Neuron (in vitro differentiated cells): ENCODE data around the gene FOLR2.

Source experiments
- H2AFZ ChIP-seq: one replicate; pipeline ENCODE4 v1.6.1; 2013; ENCODE audit warnings: low read depth, mild to moderate bottlenecking, inconsistent platforms, low read length, moderate library complexity
- H3K27me3 ChIP-seq: one replicate; pipeline ENCODE4 v1.6.1; 2013; ENCODE audit warnings: low read length; ENCODE audit not compliant: insufficient read depth
- H3K36me3 ChIP-seq: one replicate; pipeline ENCODE4 v1.6.1; 2013; ENCODE audit warnings: low read length; ENCODE audit not compliant: insufficient read depth
- H3K4me1 ChIP-seq: one replicate; pipeline ENCODE4 v1.6.1; 2013; ENCODE audit warnings: low read length; ENCODE audit not compliant: insufficient read depth
- H3K4me3 ChIP-seq: 2 replicates; pipeline ENCODE4 v1.5.1; 2013; ENCODE audit warnings: mild to moderate bottlenecking, low read length, moderate library complexity
- H3K9me3 ChIP-seq: one replicate; pipeline ENCODE4 v1.6.1; 2013; ENCODE audit warnings: low read length

Gene FOLR2

GRCh38 chr11:72244060-72244360, 27.4 kb downstream of the FOLR2 start, which contains the start of gene PHOX2A:
Gene PHOX2A (minus strand): TSS chr11:72244176. CDS start chr11:72244004, 172 bp downstream.
- peaks cover 12% of the 10 kb centered on the region for H3K4me1 ChIP-seq
- peaks cover 15% of the 10 kb centered on the region for H3K9me3 ChIP-seq
- H3K27me3 ChIP-seq = peaks cover 88% of the 10 kb centered on the region
- peak within 1 kb of the TSS; percentile 16 for H3K4me3 ChIP-seq
- H2AFZ ChIP-seq = no peak within 1 kb of the TSS
- H3K36me3 ChIP-seq = no peaks in the 10 kb centered on the region

- Histone ChIP-seq H3K27me3 (peaks cover 85% of the 10 kb centered on the region), H3K9me3 (peaks cover 14% of the 10 kb centered on the region), H3K36me3 (no peaks in the 10 kb centered on the region), H3K4me1 (peaks cover 12% of the 10 kb centered on the region), H2AFZ (no peak overlapping the region), H3K4me3 (peak overlapping the region; percentile 16)
Measured at GRCh38 chr11:72244361-72245262, 28.0 kb downstream of the FOLR2 start.

- H2AFZ ChIP-seq = no peak overlapping the region
- no peak overlapping the region for H3K4me3 ChIP-seq
Measured at GRCh38 chr11:72245263-72245816, 28.7 kb downstream of the FOLR2 start.

GRCh38 chr11:72247584-72247983, 31.0 kb downstream of the FOLR2 start:
- Histone ChIP-seq H3K9me3 (peaks cover 3% of the 10 kb centered on the region), H2AFZ (no peak overlapping the region), H3K4me1 (peaks cover 12% of the 10 kb centered on the region), H3K27me3 (peaks cover 75% of the 10 kb centered on the region), H3K36me3 (no peaks in the 10 kb centered on the region), H3K4me3 (no peak overlapping the region)

More at GRCh38 chr11:72245263-72245816, 28.7 kb downstream of the FOLR2 start:
- H3K36me3 ChIP-seq = no peaks in the 10 kb centered on the region
- peaks cover 83% of the 10 kb centered on the region for H3K27me3 ChIP-seq
- H3K4me1 ChIP-seq = peaks cover 12% of the 10 kb centered on the region
- peaks cover 12% of the 10 kb centered on the region for H3K9me3 ChIP-seq

GRCh38 chr11:72249961-72250360, 33.4 kb downstream of the FOLR2 start:
- no peaks in the 10 kb centered on the region for H3K36me3 ChIP-seq
- H3K27me3 ChIP-seq = peaks cover 58% of the 10 kb centered on the region
- no peak overlapping the region for H2AFZ ChIP-seq
- H3K9me3 ChIP-seq = no peaks in the 10 kb centered on the region
- no peak overlapping the region for H3K4me3 ChIP-seq
- H3K4me1 ChIP-seq = peaks cover 4% of the 10 kb centered on the region

- Histone ChIP-seq H3K9me3 (no peaks in the 10 kb centered on the region), H3K4me1 (no peaks in the 10 kb centered on the region), H3K27me3 (peaks cover 49% of the 10 kb centered on the region), H3K4me3 (no peak overlapping the region), H2AFZ (no peak overlapping the region), H3K36me3 (no peaks in the 10 kb centered on the region)
Measured at GRCh38 chr11:72250661-72251464, 34.3 kb downstream of the FOLR2 start.

GRCh38 chr11:72251614-72252013, 35.0 kb downstream of the FOLR2 start:
- Histone ChIP-seq H3K4me1 (no peaks in the 10 kb centered on the region), H3K27me3 (peaks cover 42% of the 10 kb centered on the region), H2AFZ (no peak overlapping the region), H3K36me3 (no peaks in the 10 kb centered on the region), H3K9me3 (no peaks in the 10 kb centered on the region), H3K4me3 (no peak overlapping the region)

- no peak overlapping the region for H2AFZ ChIP-seq
- no peaks in the 10 kb centered on the region for H3K9me3 ChIP-seq
- H3K27me3 ChIP-seq = peaks cover 26% of the 10 kb centered on the region
- H3K4me1 ChIP-seq = no peaks in the 10 kb centered on the region
- no peaks in the 10 kb centered on the region for H3K36me3 ChIP-seq
- no peak overlapping the region for H3K4me3 ChIP-seq
Measured at GRCh38 chr11:72253392-72253791, 36.8 kb downstream of the FOLR2 start.

GRCh38 chr11:72254299-72254993, 37.9 kb downstream of the FOLR2 start:
- H3K9me3 ChIP-seq = no peaks in the 10 kb centered on the region
- H3K27me3 ChIP-seq = peaks cover 20% of the 10 kb centered on the region
- no peaks in the 10 kb centered on the region for H3K36me3 ChIP-seq
- no peaks in the 10 kb centered on the region for H3K4me1 ChIP-seq
- H2AFZ ChIP-seq = no peak overlapping the region
- no peak overlapping the region for H3K4me3 ChIP-seq

GRCh38 chr11:72257570-72257969, 41.0 kb downstream of the FOLR2 start:
- Histone ChIP-seq H3K4me1 (no peaks in the 10 kb centered on the region), H2AFZ (no peak overlapping the region), H3K27me3 (peaks cover 3% of the 10 kb centered on the region), H3K4me3 (no peak overlapping the region), H3K36me3 (no peaks in the 10 kb centered on the region), H3K9me3 (no peaks in the 10 kb centered on the region)

GRCh38 chr11:72259490-72259889, 42.9 kb downstream of the FOLR2 start:
- Histone ChIP-seq H3K36me3 (no peaks in the 10 kb centered on the region), H3K4me3 (no peak overlapping the region), H3K4me1 (no peaks in the 10 kb centered on the region), H3K9me3 (no peaks in the 10 kb centered on the region), H2AFZ (no peak overlapping the region), H3K27me3 (no peaks in the 10 kb centered on the region)

- no peaks in the 10 kb centered on the region for H3K27me3 ChIP-seq
- H3K36me3 ChIP-seq = no peaks in the 10 kb centered on the region
- no peak overlapping the region for H3K4me3 ChIP-seq
- H3K4me1 ChIP-seq = no peaks in the 10 kb centered on the region
- no peaks in the 10 kb centered on the region for H3K9me3 ChIP-seq
- H2AFZ ChIP-seq = no peak overlapping the region
Measured at GRCh38 chr11:72260574-72260973, 44.0 kb downstream of the FOLR2 start.
